OCI-LY1 (cell line): Measurements from ENCODE around the gene GRB2.
"Not testable (repeated sequence)": the region's sequence is repeated elsewhere in the genome, so short reads cannot be mapped to it uniquely, and the experiment has no call there.

Experiments
- H2AFZ ChIP-seq: fragments of 200-600 bp; sonication (generic), shearing (Covaris generic); 2 replicates; pipeline ENCODE4 v1.6.0; 2014; ENCODE audit warnings: antibody characterized with exemption, mild to moderate bottlenecking, low read length
- H3F3A ChIP-seq: fragments of 200-600 bp; sonication (generic), shearing (Covaris generic); 2 replicates; pipeline ENCODE4 v1.6.0; 2014; ENCODE audit warnings: mild to moderate bottlenecking, antibody characterized with exemption, low read length, moderate library complexity; ENCODE audit not compliant: insufficient read depth
- H3K27ac ChIP-seq: fragments of 200-600 bp; sonication (generic); 2 replicates; pipeline ENCODE4 v1.5.1; 2014; ENCODE audit warnings: low read length, mixed run types, mild to moderate bottlenecking, low read depth; ENCODE audit not compliant: poor library complexity, severe bottlenecking
- H3K27me3 ChIP-seq: fragments of 200-600 bp; sonication (generic); 2 replicates; pipeline ENCODE4 v1.6.0; 2014; ENCODE audit warnings: antibody characterized with exemption, mild to moderate bottlenecking, low read length, moderate library complexity; ENCODE audit not compliant: insufficient read depth
- H3K36me3 ChIP-seq: fragments of 200-600 bp; sonication (generic); 2 replicates; pipeline ENCODE4 v1.6.1; 2014; ENCODE audit warnings: mild to moderate bottlenecking, antibody characterized with exemption, low read length, moderate library complexity, mixed read lengths; ENCODE audit not compliant: insufficient read depth
- H3K4me1 ChIP-seq: fragments of 200-600 bp; sonication (generic); 2 replicates; pipeline ENCODE4 v1.5.1; 2014; ENCODE audit warnings: mild to moderate bottlenecking, low read length, moderate library complexity; ENCODE audit not compliant: insufficient read depth, severe bottlenecking
- H3K4me2 ChIP-seq: fragments of 200-600 bp; sonication (generic), shearing (Covaris generic); 2 replicates; pipeline ENCODE4 v1.6.1; 2014; ENCODE audit warnings: low read length
- H3K4me3 ChIP-seq: fragments of 200-600 bp; sonication (generic); 2 replicates; pipeline ENCODE4 v1.5.1; 2014; ENCODE audit warnings: low read length, low read depth, mild to moderate bottlenecking, mixed read lengths; ENCODE audit not compliant: poor library complexity, severe bottlenecking
- H3K79me2 ChIP-seq: fragments of 200-600 bp; shearing (Covaris generic); 2 replicates; pipeline ENCODE4 v1.6.1; 2016; ENCODE audit warnings: mixed run types, low read length, mixed read lengths; ENCODE audit not compliant: insufficient read depth
- H3K9ac ChIP-seq: fragments of 200-600 bp; sonication (generic), shearing (Covaris generic); 2 replicates; pipeline ENCODE4 v1.6.1; 2014; ENCODE audit warnings: mild to moderate bottlenecking, low read length, mixed read lengths
- H3K9me2 ChIP-seq: fragments of 200-600 bp; sonication (generic), shearing (Covaris generic); 2 replicates; pipeline ENCODE4 v1.6.1; 2014; ENCODE audit warnings: low read depth, mild to moderate bottlenecking, low read length, mixed read lengths
- H3K9me3 ChIP-seq: fragments of 200-600 bp; shearing (Covaris generic); 2 replicates; pipeline ENCODE4 v1.6.1; 2014; ENCODE audit warnings: low read length, mixed read lengths
- H4K20me1 ChIP-seq: fragments of 200-600 bp; sonication (generic), shearing (Covaris generic); 2 replicates; pipeline ENCODE4 v1.6.0; 2016; ENCODE audit warnings: mild to moderate bottlenecking, low read length; ENCODE audit not compliant: insufficient read depth
- CTCF ChIP-seq: fragments of 200-600 bp; sonication (generic), shearing (Covaris generic); IDR thresholded peaks from 2 replicates; pipeline ENCODE4 v1.5.1; 2017; ENCODE audit warnings: mild to moderate bottlenecking, antibody characterized with exemption, low read length, moderate library complexity, mixed read lengths
- EZH2 ChIP-seq: fragments of 200-600 bp; sonication (generic), shearing (Covaris generic); IDR thresholded peaks from 2 replicates; pipeline ENCODE4 v1.8.0; 2017; ENCODE audit warnings: borderline replicate concordance, mixed run types, mild to moderate bottlenecking, antibody characterized with exemption, low read length, moderate library complexity, mixed read lengths

The GRB2 gene

GRCh38 chr17:75442168-75443103 is 37.0 kb upstream of the GRB2 start:
- no peak overlapping the region for H2AFZ ChIP-seq
- H3K9ac ChIP-seq: no peak overlapping the region
- no peaks in the 10 kb centered on the region for H3K9me3 ChIP-seq
- H3K4me2 ChIP-seq: no peak overlapping the region
- no peaks in the 10 kb centered on the region for H3K79me2 ChIP-seq
- TF ChIP-seq CTCF: no peak
- H3K27me3 ChIP-seq: no peaks in the 10 kb centered on the region; the same call in 1 of the 2 replicates
- no peak overlapping the region for H3K4me3 ChIP-seq
- H3K27ac ChIP-seq: no peak overlapping the region
- no peaks in the 10 kb centered on the region for H3K36me3 ChIP-seq
- no peaks in the 10 kb centered on the region for H4K20me1 ChIP-seq
- H3K9me2 ChIP-seq: no peaks in the 10 kb centered on the region
- no peaks in the 10 kb centered on the region for H3K4me1 ChIP-seq
- H3F3A ChIP-seq: no peaks in the 10 kb centered on the region

- no peak overlapping the region for H3K4me2 ChIP-seq
- H3K36me3 ChIP-seq: no peaks in the 10 kb centered on the region
- H3K9me3 ChIP-seq: no peaks in the 10 kb centered on the region
- H3F3A ChIP-seq: no peaks in the 10 kb centered on the region
- H2AFZ ChIP-seq: no peak overlapping the region
- no peaks in the 10 kb centered on the region for H3K79me2 ChIP-seq
- H3K4me1 ChIP-seq: no peaks in the 10 kb centered on the region
- H4K20me1 ChIP-seq: no peaks in the 10 kb centered on the region
- H3K27me3 ChIP-seq: no peaks in the 10 kb centered on the region; the same call in 1 of the 2 replicates
- no peak overlapping the region for H3K9ac ChIP-seq
- no peak overlapping the region for H3K4me3 ChIP-seq
- TF ChIP-seq EZH2: no peak
- TF ChIP-seq CTCF: no peak
- no peak overlapping the region for H3K27ac ChIP-seq
- H3K9me2 ChIP-seq: no peaks in the 10 kb centered on the region
Measured at GRCh38 chr17:75440738-75441448, 35.4 kb upstream of the GRB2 start.

GRCh38 chr17:75439287-75439686 is 33.8 kb upstream of the GRB2 start:
- Histone ChIP-seq H4K20me1 (no peaks in the 10 kb centered on the region), H3K4me1 (no peaks in the 10 kb centered on the region)

GRCh38 chr17:75437404-75437803 is 31.9 kb upstream of the GRB2 start:
- H3K4me3 ChIP-seq, H4K20me1 ChIP-seq, H3F3A ChIP-seq, H3K27ac ChIP-seq, H3K27me3 ChIP-seq, H3K9ac ChIP-seq, H3K4me2 ChIP-seq, H3K9me2 ChIP-seq, H3K9me3 ChIP-seq, H3K4me1 ChIP-seq, H2AFZ ChIP-seq, H3K36me3 ChIP-seq, H3K79me2 ChIP-seq: not testable (repeated sequence)

More at GRCh38 chr17:75439287-75439686, 33.8 kb upstream of the GRB2 start:
- no peaks in the 10 kb centered on the region for H3K9me2 ChIP-seq
- H3K79me2 ChIP-seq: no peaks in the 10 kb centered on the region
- no peak for TF ChIP-seq CTCF
- TF ChIP-seq EZH2: no peak
- H3K4me3 ChIP-seq: no peak overlapping the region
- no peak overlapping the region for H2AFZ ChIP-seq
- H3F3A ChIP-seq: no peaks in the 10 kb centered on the region
- no peaks in the 10 kb centered on the region for H3K36me3 ChIP-seq
- H3K27me3 ChIP-seq: no peaks in the 10 kb centered on the region; the same call in 1 of the 2 replicates
- H3K4me2 ChIP-seq: no peak overlapping the region
- H3K27ac ChIP-seq: no peak overlapping the region
- H3K9ac ChIP-seq: no peak overlapping the region
- H3K9me3 ChIP-seq: no peaks in the 10 kb centered on the region

- not testable (repeated sequence) for H2AFZ ChIP-seq, H3K79me2 ChIP-seq, H3K4me1 ChIP-seq, H3F3A ChIP-seq, H3K9me3 ChIP-seq, H3K4me3 ChIP-seq, H3K36me3 ChIP-seq, H3K27ac ChIP-seq, H3K4me2 ChIP-seq, H4K20me1 ChIP-seq, H3K27me3 ChIP-seq, H3K9me2 ChIP-seq, H3K9ac ChIP-seq
Measured at GRCh38 chr17:75434433-75434832, 29.0 kb upstream of the GRB2 start.
